Endothelial cell (in vitro differentiated cells): ENCODE measurements around the gene ZIC2. TPM values are rescaled to one million over a fixed set of nuclear protein-coding genes. Genes with fewer than 3 reads are reported as not detected.

Experiments
- DNase-seq: peaks from one replicate; pipeline ENCODE4 v3.0.0; 2021; ENCODE audit warnings: low spot score
- H3K27ac Mint-ChIP-seq: one replicate; pipeline ENCODE4 v1.8.0; 2021; ENCODE audit warnings: mixed read lengths, inconsistent platforms; ENCODE audit not compliant: unreplicated experiment
- H3K27me3 Mint-ChIP-seq: one replicate; pipeline ENCODE4 v1.8.0; 2021; ENCODE audit warnings: mild to moderate bottlenecking, moderate library complexity, mixed read lengths, inconsistent platforms; ENCODE audit not compliant: unreplicated experiment
- H3K36me3 Mint-ChIP-seq: one replicate; pipeline ENCODE4 v1.8.0; 2021; ENCODE audit warnings: mild to moderate bottlenecking, low read depth, mixed read lengths, inconsistent platforms; ENCODE audit not compliant: unreplicated experiment
- H3K4me1 Mint-ChIP-seq: one replicate; pipeline ENCODE4 v1.8.0; 2021; ENCODE audit warnings: mild to moderate bottlenecking, mixed read lengths, inconsistent platforms; ENCODE audit not compliant: unreplicated experiment
- H3K4me3 Mint-ChIP-seq: one replicate; pipeline ENCODE4 v1.8.0; 2021; ENCODE audit warnings: mild to moderate bottlenecking, mixed read lengths, inconsistent platforms; ENCODE audit not compliant: unreplicated experiment
- H3K9me3 Mint-ChIP-seq: one replicate; pipeline ENCODE4 v1.8.0; 2021; ENCODE audit warnings: mixed read lengths, inconsistent platforms; ENCODE audit not compliant: unreplicated experiment
- total RNA-seq: library from RNA; stranded (reverse); fragmentation: NEBNext Ultra II Directional; extraction: Animal tissue kit (Norgen Biotek cat#: 25700); gene quantifications from one replicate; pipeline ENCODE4 v1.2.1, GENCODE V29; 2021; ENCODE audit not compliant: unreplicated experiment
- TF ChIP-seq, protein P1 (sequence below): fragments of 200-600 bp; sonication (generic); IDR thresholded peaks from one replicate; pipeline ENCODE4 v1.5.0; 2021; ENCODE audit warnings: antibody characterized with exemption; ENCODE audit not compliant: unreplicated experiment

Gene ZIC2
- total RNA-seq, 1 donor from 2014 or later = 3.8 TPM

- peaks cover 40% of the 10 kb centered on the region for H3K4me1 Mint-ChIP-seq
- H3K27ac Mint-ChIP-seq = no peak overlapping the region
- TF ChIP-seq, protein P1, sequence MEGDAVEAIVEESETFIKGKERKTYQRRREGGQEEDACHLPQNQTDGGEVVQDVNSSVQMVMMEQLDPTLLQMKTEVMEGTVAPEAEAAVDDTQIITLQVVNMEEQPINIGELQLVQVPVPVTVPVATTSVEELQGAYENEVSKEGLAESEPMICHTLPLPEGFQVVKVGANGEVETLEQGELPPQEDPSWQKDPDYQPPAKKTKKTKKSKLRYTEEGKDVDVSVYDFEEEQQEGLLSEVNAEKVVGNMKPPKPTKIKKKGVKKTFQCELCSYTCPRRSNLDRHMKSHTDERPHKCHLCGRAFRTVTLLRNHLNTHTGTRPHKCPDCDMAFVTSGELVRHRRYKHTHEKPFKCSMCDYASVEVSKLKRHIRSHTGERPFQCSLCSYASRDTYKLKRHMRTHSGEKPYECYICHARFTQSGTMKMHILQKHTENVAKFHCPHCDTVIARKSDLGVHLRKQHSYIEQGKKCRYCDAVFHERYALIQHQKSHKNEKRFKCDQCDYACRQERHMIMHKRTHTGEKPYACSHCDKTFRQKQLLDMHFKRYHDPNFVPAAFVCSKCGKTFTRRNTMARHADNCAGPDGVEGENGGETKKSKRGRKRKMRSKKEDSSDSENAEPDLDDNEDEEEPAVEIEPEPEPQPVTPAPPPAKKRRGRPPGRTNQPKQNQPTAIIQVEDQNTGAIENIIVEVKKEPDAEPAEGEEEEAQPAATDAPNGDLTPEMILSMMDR = no peak
- no peaks in the 10 kb centered on the region for H3K9me3 Mint-ChIP-seq
- H3K4me3 Mint-ChIP-seq = peak overlapping the region; percentile 85
- DNase-seq = peak; percentile 47
- H3K27me3 Mint-ChIP-seq = peaks cover 30% of the 10 kb centered on the region
- H3K36me3 Mint-ChIP-seq = peaks cover 6% of the 10 kb centered on the region
Measured at GRCh38 chr13:99982036-99982730, 599 bp downstream of the ZIC2 start.

GRCh38 chr13:99982731-99983498 lies 1.3 kb downstream of the ZIC2 start:
- H3K27ac Mint-ChIP-seq = peak overlapping the region; percentile 75
- H3K9me3 Mint-ChIP-seq = no peaks in the 10 kb centered on the region
- H3K27me3 Mint-ChIP-seq = peaks cover 32% of the 10 kb centered on the region
- H3K4me3 Mint-ChIP-seq = peak overlapping the region; percentile 85
- H3K4me1 Mint-ChIP-seq = peaks cover 46% of the 10 kb centered on the region
- peak; percentile 30 for DNase-seq
- peaks cover 6% of the 10 kb centered on the region for H3K36me3 Mint-ChIP-seq
- TF ChIP-seq, protein P1 = no peak

GRCh38 chr13:99983499-99984401 lies 2.2 kb downstream of the ZIC2 start:
- Mint-ChIP-seq H3K36me3 (peaks cover 6% of the 10 kb centered on the region), H3K27ac (peak overlapping the region; percentile 75), H3K27me3 (peaks cover 35% of the 10 kb centered on the region), H3K4me1 (peaks cover 47% of the 10 kb centered on the region), H3K4me3 (peak overlapping the region; percentile 85), H3K9me3 (no peaks in the 10 kb centered on the region)
- TF ChIP-seq, protein P1 = no peak
- peak; percentile 7 for DNase-seq

- peak; percentile 29 for DNase-seq
- Mint-ChIP-seq H3K4me1 (peaks cover 47% of the 10 kb centered on the region), H3K4me3 (peak overlapping the region; percentile 85), H3K27me3 (peaks cover 35% of the 10 kb centered on the region), H3K9me3 (no peaks in the 10 kb centered on the region), H3K27ac (peak overlapping the region; percentile 36), H3K36me3 (peaks cover 6% of the 10 kb centered on the region)
- TF ChIP-seq, protein P1 = no peak
Measured at GRCh38 chr13:99984461-99985240, 3.1 kb downstream of the ZIC2 start.
